HG03354 (cell line): ENCODE measurements around the gene CFC1B.
"Not testable (repeated sequence)": the region's sequence is repeated elsewhere in the genome, so short reads cannot be mapped to it uniquely, and the experiment has no call there.

ENCODE experiments used
- ATAC-seq: cut with Tn5 transposase; IDR thresholded peaks from one replicate; pipeline ENCODE4 v1.9.1; 2021; ENCODE audit warnings: mild to moderate bottlenecking; ENCODE audit not compliant: unreplicated experiment, poor library complexity, severe bottlenecking

CFC1B gene

DNA sequence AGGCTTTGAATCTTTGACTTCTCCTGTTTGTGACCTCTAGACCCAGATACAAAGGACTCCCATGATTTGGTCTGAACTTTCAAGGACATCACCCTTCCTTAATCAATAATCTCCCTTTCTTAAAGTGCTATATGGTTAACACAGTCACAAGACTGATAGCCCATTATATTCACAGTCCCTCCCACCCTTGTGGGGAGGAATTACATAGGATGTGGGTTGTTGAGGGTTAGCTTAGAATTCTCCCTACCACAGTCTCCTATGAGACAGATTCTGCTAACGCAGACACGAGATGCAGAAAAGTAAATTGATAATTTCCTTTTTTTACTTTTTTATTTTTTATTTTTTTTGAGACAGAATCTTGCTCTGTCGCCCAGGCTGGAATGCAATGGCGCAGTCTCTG is 33.2 kb downstream of the CFC1B start:
- not testable (repeated sequence) for ATAC-seq

DNA sequence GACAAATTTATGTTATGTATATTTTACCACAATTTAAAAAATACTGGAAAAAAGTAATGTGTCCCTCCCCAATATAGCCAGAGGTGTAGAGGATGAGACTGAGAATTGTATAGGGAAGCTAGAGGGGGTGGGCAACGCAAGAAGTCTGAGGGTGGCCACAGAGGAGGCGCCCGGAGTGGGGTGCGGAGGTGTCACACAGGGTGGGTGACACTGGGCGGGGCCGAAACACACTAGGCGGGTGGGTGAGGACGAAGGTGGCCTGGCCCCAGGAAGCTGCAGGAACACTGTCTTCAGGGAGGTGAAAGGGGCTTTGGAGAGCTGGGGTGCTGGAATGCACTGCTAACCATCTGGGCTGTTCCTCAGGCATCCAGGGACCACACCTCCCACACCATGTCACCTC is 35.4 kb downstream of the CFC1B start:
- ATAC-seq = not testable (repeated sequence)

DNA sequence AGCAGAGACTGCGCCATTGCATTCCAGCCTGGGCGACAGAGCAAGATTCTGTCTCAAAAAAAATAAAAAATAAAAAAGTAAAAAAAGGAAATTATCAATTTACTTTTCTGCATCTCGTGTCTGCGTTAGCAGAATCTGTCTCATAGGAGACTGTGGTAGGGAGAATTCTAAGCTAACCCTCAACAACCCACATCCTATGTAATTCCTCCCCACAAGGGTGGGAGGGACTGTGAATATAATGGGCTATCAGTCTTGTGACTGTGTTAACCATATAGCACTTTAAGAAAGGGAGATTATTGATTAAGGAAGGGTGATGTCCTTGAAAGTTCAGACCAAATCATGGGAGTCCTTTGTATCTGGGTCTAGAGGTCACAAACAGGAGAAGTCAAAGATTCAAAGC is 45.1 kb downstream of the CFC1B start:
- not testable (repeated sequence) for ATAC-seq

DNA sequence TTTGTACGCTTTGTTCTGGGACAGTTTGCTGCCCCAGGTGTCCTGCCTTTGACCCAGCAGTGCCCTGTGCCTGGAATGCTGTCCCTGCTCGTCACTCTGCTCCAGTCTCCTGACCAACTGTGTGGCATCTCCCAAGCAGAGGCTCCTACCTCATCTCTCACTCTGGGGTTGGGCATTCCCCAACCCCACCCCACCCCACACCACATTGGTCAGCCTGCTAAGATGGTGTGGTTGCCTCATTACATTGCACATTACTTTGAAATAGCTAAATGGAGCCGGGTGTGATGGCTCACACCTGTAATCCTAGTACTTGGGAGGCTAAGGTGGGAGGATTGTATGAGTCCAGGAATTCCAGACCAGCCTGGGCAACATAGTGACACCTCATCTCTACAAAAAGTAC is 50.9 kb downstream of the CFC1B start:
- not testable (repeated sequence) for ATAC-seq

DNA sequence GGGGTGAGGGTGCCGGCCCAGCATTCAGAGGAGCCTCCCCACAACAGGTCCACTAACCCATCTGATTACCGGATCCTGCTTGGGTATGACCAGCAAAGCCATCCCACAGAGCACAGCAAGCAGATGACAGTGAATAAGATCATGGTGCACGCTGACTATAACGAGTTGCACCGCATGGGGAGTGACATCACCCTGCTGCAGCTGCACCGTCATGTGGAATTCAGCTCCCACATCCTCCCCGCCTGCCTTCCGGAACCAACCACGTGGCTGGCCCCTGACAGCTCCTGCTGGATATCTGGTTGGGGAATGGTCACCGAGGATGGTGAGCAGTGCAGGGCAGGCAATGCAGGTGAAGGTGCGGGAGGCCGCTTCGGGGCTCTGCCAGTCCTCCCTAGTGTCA is 53.2 kb downstream of the CFC1B start:
- ATAC-seq = not testable (repeated sequence)

DNA sequence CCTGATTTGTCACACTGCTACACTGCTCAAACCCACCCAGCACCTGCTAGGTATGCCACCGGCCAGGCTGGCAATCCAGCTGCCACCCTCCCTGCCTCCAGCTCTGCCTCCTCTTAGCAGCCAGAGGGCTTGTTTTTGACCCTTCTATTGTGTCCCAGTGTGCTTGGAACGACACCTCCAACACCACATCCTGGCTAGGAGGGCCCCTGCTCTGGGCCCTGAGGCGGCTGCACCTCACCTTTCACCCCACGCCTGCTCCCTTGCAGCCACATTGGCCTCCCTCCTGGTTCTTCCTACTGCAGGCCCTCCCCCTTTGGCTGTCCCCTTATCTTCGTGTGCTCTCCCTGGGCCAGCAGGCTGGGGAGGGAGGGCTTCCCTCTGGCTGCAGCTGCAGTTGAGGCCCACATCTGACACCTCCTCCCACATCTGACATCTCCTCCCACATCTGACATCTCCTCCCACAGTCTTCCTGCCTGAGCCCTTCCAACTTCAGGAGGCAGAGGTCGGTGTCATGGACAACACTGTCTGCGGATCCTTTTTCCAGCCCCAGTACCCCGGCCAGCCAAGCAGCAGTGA is 55.3 kb downstream of the CFC1B start:
- not testable (repeated sequence) for ATAC-seq

DNA sequence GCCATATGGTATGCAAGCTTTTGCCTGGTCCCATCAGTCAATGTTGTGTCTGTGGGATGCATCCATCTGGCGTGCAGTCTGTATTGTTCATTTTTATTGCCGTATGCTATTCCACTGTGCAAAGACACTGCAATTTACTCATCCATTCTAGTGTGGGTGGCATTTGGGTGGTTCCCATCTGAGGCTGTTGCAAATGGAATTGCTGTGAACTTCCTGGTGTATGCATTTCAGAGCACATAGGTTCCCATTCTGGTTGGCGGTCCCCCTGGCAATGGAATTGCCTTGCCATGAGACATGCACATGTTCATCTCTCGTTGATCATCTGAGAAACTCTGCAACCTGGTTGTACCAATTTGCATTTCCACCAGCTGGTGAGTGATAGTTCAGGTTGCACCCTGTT is 56.5 kb downstream of the CFC1B start:
- not testable (repeated sequence) for ATAC-seq
